H9 (cell line): ENCODE measurements around the gene TSPAN9. TPM values are rescaled to one million over a fixed set of nuclear protein-coding genes. Genes with fewer than 3 reads are reported as not detected.

ENCODE experiments used
- DNase-seq: peaks from one replicate; pipeline ENCODE4 v3.0.0-alpha.2; 2017
- H2AFZ ChIP-seq: one replicate; pipeline ENCODE4 v1.6.1; 2013; ENCODE audit warnings: mild to moderate bottlenecking, low read length, control low read depth, moderate library complexity
- H2AK5ac ChIP-seq: 2 replicates; pipeline ENCODE4 v1.6.1; 2013; ENCODE audit warnings: low read length, control low read depth, mixed read lengths; ENCODE audit not compliant: insufficient read length
- H2BK120ac ChIP-seq: one replicate; pipeline ENCODE4 v1.6.1; 2013; ENCODE audit warnings: low read depth, mild to moderate bottlenecking, low read length, control low read depth, inconsistent platforms; ENCODE audit not compliant: poor library complexity, severe bottlenecking
- H2BK12ac ChIP-seq: 2 replicates; pipeline ENCODE4 v1.6.1; 2013; ENCODE audit warnings: low read length, control low read depth, mixed read lengths, low read depth; ENCODE audit not compliant: insufficient read length
- H2BK15ac ChIP-seq: 2 replicates; pipeline ENCODE4 v1.6.1; 2013; ENCODE audit warnings: low read depth, low read length, control low read depth
- H2BK20ac ChIP-seq: one replicate; pipeline ENCODE4 v1.6.1; 2013; ENCODE audit warnings: low read depth, mild to moderate bottlenecking, low read length, control low read depth, inconsistent platforms; ENCODE audit not compliant: poor library complexity, severe bottlenecking
- H2BK5ac ChIP-seq: 2 replicates; pipeline ENCODE4 v1.6.1; 2013; ENCODE audit warnings: low read length, control low read depth, mixed read lengths; ENCODE audit not compliant: insufficient read length
- H3K14ac ChIP-seq: 2 replicates; pipeline ENCODE4 v1.6.1; 2013; ENCODE audit warnings: low read length, control low read depth; ENCODE audit not compliant: insufficient read depth
- H3K18ac ChIP-seq: 2 replicates; pipeline ENCODE4 v1.6.1; 2013; ENCODE audit warnings: low read depth, mild to moderate bottlenecking, mixed read lengths, low read length, control low read depth; ENCODE audit not compliant: insufficient read length
- H3K23ac ChIP-seq: 2 replicates; pipeline ENCODE4 v1.6.1; 2013; ENCODE audit warnings: low read length, control low read depth, mixed read lengths, low read depth; ENCODE audit not compliant: insufficient read length
- H3K23me2 ChIP-seq: 2 replicates; pipeline ENCODE4 v1.6.1; 2013; ENCODE audit warnings: low read depth, mild to moderate bottlenecking, mixed read lengths, low read length, control low read depth; ENCODE audit not compliant: insufficient read length, poor library complexity, severe bottlenecking
- H3K27ac ChIP-seq: 2 replicates; pipeline ENCODE4 v1.5.1; 2013; ENCODE audit warnings: low read length, control low read depth, mixed read lengths, low read depth; ENCODE audit not compliant: insufficient read length
- H3K27me3 ChIP-seq: 2 replicates; pipeline ENCODE4 v1.6.1; 2013; ENCODE audit warnings: low read length, control low read depth, inconsistent platforms; ENCODE audit not compliant: insufficient read depth
- H3K4ac ChIP-seq: 2 replicates; pipeline ENCODE4 v1.6.1; 2013; ENCODE audit warnings: low read depth, mild to moderate bottlenecking, control low read depth, inconsistent platforms, low read length, moderate library complexity
- H3K4me1 ChIP-seq: 2 replicates; pipeline ENCODE4 v1.6.1; 2013; ENCODE audit warnings: low read length, control low read depth, inconsistent platforms; ENCODE audit not compliant: insufficient read depth
- H3K4me2 ChIP-seq: 2 replicates; pipeline ENCODE4 v1.6.1; 2013; ENCODE audit warnings: low read length, control low read depth, mixed read lengths; ENCODE audit not compliant: insufficient read length, insufficient read depth
- H3K56ac ChIP-seq: 2 replicates; pipeline ENCODE4 v1.6.1; 2013; ENCODE audit warnings: low read depth, mild to moderate bottlenecking, mixed read lengths, low read length, control low read depth; ENCODE audit not compliant: insufficient read length
- H3K79me1 ChIP-seq: 2 replicates; pipeline ENCODE4 v1.6.1; 2013; ENCODE audit warnings: low read depth, mild to moderate bottlenecking, moderate library complexity, low read length, control low read depth, inconsistent platforms; ENCODE audit not compliant: insufficient read depth, poor library complexity, severe bottlenecking
- H3K79me2 ChIP-seq: 2 replicates; pipeline ENCODE4 v1.6.1; 2013; ENCODE audit warnings: low read length, control low read depth, inconsistent platforms; ENCODE audit not compliant: insufficient read depth
- H3K9ac ChIP-seq: 2 replicates; pipeline ENCODE4 v1.6.1; 2013; ENCODE audit warnings: low read length, control low read depth, mixed read lengths; ENCODE audit not compliant: insufficient read length; ENCODE audit errors: extremely low read depth
- H3K9me3 ChIP-seq: one replicate; pipeline ENCODE4 v1.6.1; 2013; ENCODE audit warnings: low read depth, low read length, inconsistent platforms; ENCODE audit not compliant: control insufficient read depth
- H3T11ph ChIP-seq: one replicate; pipeline ENCODE4 v1.6.1; 2013; ENCODE audit warnings: mild to moderate bottlenecking, low read length, control low read depth, inconsistent platforms
- H4K20me1 ChIP-seq: one replicate; pipeline ENCODE4 v1.6.1; 2013; ENCODE audit not compliant: control insufficient read depth, insufficient read length, insufficient read depth
- H4K5ac ChIP-seq: 2 replicates; pipeline ENCODE4 v1.6.1; 2013; ENCODE audit warnings: low read depth, mild to moderate bottlenecking, mixed read lengths, low read length, control low read depth; ENCODE audit not compliant: insufficient read length
- H4K8ac ChIP-seq: replicated peaks from 2 replicates; pipeline ENCODE4 v1.6.1; 2013; ENCODE audit warnings: low read length, control low read depth, mixed read lengths, low read depth; ENCODE audit not compliant: insufficient read length
- H4K91ac ChIP-seq: 2 replicates; pipeline ENCODE4 v1.6.1; 2013; ENCODE audit warnings: low read depth, mild to moderate bottlenecking, moderate library complexity, mixed read lengths, low read length, control low read depth; ENCODE audit not compliant: insufficient read length
- H3K27ac Mint-ChIP-seq, 3 experiments: 2 replicates in 2 of 3; 3 replicates in 1 of 3; pipeline ENCODE4 v1.8.0; 2020 to 2021; ENCODE audit warnings: mixed read lengths in 3 of 3, mild to moderate bottlenecking in 1 of 3, moderate library complexity in 1 of 3
- H3K27me3 Mint-ChIP-seq: 2 replicates; pipeline ENCODE4 v1.8.0; 2021; ENCODE audit warnings: low read depth, mild to moderate bottlenecking, moderate library complexity, mixed read lengths
- H3K36me3 Mint-ChIP-seq, 3 experiments: 2 replicates in 2 of 3; 3 replicates in 1 of 3; pipeline ENCODE4 v1.8.0; 2020 to 2021; ENCODE audit warnings: low read depth in 3 of 3, mixed read lengths in 3 of 3; ENCODE audit not compliant: insufficient read depth in 1 of 3
- H3K4me1 Mint-ChIP-seq, 2 experiments: 2 replicates each; pipeline ENCODE4 v1.8.0; 2020; ENCODE audit warnings: mixed read lengths in 2 of 2
- H3K4me3 Mint-ChIP-seq, 2 experiments: 2 replicates in 1 of 2; 3 replicates in 1 of 2; pipeline ENCODE4 v1.8.0; 2020 to 2021; ENCODE audit warnings: mild to moderate bottlenecking in 2 of 2, mixed read lengths in 2 of 2, moderate library complexity in 1 of 2
- H3K9me3 Mint-ChIP-seq, 2 experiments: 2 replicates in 1 of 2; 3 replicates in 1 of 2; pipeline ENCODE4 v1.8.0; 2020; ENCODE audit warnings: mild to moderate bottlenecking in 2 of 2, mixed read lengths in 2 of 2, moderate library complexity in 1 of 2
- CTCF ChIP-seq: fragments of 200-600 bp; sonication (generic); conservative IDR thresholded peaks from 3 replicates; pipeline ENCODE4 v1.8.0; 2021; ENCODE audit warnings: antibody characterized with exemption, mild to moderate bottlenecking
- WGBS: extraction: QIAGEN DNeasy Blood & Tissue Kit; methylation state at CpG from one replicate; pipeline ENCODE4 v1.1.7; 2013; ENCODE audit warnings: missing lambda C conversion rate, low lambda C conversion rate, mixed read lengths; ENCODE audit not compliant: insufficient read length; ENCODE audit errors: extremely low coverage; 5-methylcytosine and 5-hydroxymethylcytosine counted together
- total RNA-seq: library from RNA; stranded (reverse); gene quantifications from 2 replicates; pipeline ENCODE4 v1.2.1, GENCODE V29; 2021

TSPAN9 gene
- total RNA-seq, 1 experiment from 2014 or later = 19.0 TPM

GRCh38 chr12:3193755-3194154 is 116.6 kb downstream of the TSPAN9 start:
- Histone ChIP-seq H3K79me1 (no peaks in the 10 kb centered on the region), H2AK5ac (no peak overlapping the region), H2AFZ (no peak overlapping the region), H2BK120ac (no peak overlapping the region), H4K20me1 (no peaks in the 10 kb centered on the region), H3K9ac (no peak overlapping the region), H2BK5ac (no peak overlapping the region), H2BK15ac (no peak overlapping the region), H3K56ac (no peak overlapping the region), H3K27me3 (no peaks in the 10 kb centered on the region; the same call in 1 of the 2 replicates), H3K9me3 (no peaks in the 10 kb centered on the region), H4K91ac (no peak overlapping the region), H2BK12ac (no peak overlapping the region), H3K4me2 (no peak overlapping the region), H3K4ac (no peak overlapping the region), H3K23me2 (no peaks in the 10 kb centered on the region), H4K5ac (no peak overlapping the region), H4K8ac (no peak overlapping the region), H3T11ph (no peak overlapping the region), H3K23ac (no peak overlapping the region), H3K27ac (no peak overlapping the region), H3K14ac (no peak overlapping the region), H3K4me1 (no peaks in the 10 kb centered on the region; the same call in 1 of the 2 replicates), H3K79me2 (no peaks in the 10 kb centered on the region), H3K18ac (no peak overlapping the region), H2BK20ac (no peak overlapping the region)
- peaks cover 7% of the 10 kb centered on the region for H3K27me3 Mint-ChIP-seq
- peaks cover under 1 to 2% (median under 1%) of the 10 kb centered on the region in 3 experiments; a peak in 2 of 7 replicates for H3K36me3 Mint-ChIP-seq
- no CpG with 5 or more reads among the region's 5 CpGs for WGBS
- DNase-seq = no peak
- TF ChIP-seq CTCF = no peak
- H3K27ac Mint-ChIP-seq = no peak overlapping the region; a peak in 1 of 7 replicates
- no peak overlapping the region for H3K4me3 Mint-ChIP-seq
- H3K9me3 Mint-ChIP-seq = peaks cover 0 to under 1% of the 10 kb centered on the region in 2 experiments; a peak in 1 of 5 replicates
- H3K4me1 Mint-ChIP-seq = peaks cover 24 to 28% of the 10 kb centered on the region in 2 experiments
